GM20000 (cell line): ENCODE measurements around the gene IFNLR1.

Experiments used
- DNase-seq: peaks from one replicate; pipeline ENCODE4 v3.0.0; 2012; ENCODE audit warnings: low spot score
- TF ChIP-seq, protein P1 (sequence below): IDR thresholded peaks from 2 replicates; pipeline ENCODE4 v1.5.1; 2012; ENCODE audit warnings: mild to moderate bottlenecking, control low read depth; ENCODE audit errors: extremely low read depth, missing control alignments

The IFNLR1 gene

DNA sequence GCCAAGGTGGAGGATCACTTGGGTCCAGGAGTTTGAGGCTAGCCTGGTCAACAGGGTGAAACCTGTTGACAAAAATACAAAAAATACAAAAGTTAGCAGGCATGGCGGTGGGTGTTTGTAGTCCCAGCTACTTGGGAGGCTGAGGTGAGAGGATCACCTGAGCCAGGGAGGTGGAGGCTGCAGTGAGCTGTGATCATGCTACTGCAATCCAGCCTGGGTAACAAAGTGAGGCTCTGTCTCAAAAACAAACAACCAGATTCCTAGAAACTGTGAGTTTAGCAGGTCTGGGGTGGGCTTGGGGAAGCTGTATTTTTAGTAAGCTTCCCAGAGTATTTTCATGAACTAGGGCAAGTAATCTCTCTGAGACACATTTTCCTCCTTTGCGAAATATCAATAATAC is 70.0 kb downstream of the IFNLR1 start:
- no peak for DNase-seq
- TF ChIP-seq, protein P1, sequence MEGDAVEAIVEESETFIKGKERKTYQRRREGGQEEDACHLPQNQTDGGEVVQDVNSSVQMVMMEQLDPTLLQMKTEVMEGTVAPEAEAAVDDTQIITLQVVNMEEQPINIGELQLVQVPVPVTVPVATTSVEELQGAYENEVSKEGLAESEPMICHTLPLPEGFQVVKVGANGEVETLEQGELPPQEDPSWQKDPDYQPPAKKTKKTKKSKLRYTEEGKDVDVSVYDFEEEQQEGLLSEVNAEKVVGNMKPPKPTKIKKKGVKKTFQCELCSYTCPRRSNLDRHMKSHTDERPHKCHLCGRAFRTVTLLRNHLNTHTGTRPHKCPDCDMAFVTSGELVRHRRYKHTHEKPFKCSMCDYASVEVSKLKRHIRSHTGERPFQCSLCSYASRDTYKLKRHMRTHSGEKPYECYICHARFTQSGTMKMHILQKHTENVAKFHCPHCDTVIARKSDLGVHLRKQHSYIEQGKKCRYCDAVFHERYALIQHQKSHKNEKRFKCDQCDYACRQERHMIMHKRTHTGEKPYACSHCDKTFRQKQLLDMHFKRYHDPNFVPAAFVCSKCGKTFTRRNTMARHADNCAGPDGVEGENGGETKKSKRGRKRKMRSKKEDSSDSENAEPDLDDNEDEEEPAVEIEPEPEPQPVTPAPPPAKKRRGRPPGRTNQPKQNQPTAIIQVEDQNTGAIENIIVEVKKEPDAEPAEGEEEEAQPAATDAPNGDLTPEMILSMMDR = no peak

DNA sequence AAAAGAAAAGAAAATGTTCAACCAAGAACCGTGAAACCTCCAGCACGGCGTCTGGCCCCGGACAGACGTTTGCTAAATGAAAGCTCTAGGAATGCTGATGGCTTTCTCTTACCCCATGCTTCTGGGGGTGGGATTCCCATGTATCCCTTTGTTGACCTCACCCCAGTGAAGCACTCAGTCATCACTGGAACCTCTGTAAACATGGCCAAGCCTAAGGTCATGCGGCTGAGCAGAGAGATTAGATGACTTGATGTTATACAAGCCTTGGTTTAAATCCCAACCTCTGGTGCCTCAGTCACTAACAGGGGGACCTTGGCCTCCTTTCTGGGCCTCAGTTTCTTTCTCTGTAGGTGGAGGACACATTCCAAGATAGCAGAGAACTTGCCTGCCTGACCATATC is 72.3 kb downstream of the IFNLR1 start:
- TF ChIP-seq, protein P1 = no peak
- DNase-seq = no peak

DNA sequence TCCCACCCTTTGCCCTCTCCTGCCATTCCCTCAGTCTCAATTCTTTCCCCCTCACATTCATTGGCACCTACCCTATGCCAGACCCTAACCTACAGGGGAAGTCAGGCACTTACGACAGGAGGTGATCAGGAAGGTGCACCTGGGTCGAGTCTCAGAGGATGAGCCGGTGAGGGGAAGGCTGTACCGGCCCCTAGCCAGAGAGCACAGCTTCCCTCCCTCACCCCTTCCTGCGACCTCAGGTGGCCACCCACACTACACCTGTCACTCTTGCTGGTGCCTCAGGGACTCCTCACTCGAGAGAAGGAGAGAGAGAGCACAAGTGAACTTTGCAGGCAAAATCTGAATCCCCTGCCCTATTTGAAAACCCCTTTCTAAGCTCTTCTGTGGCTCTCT is 73.5 kb downstream of the IFNLR1 start:
- DNase-seq = no peak
- TF ChIP-seq, protein P1 = no peak

DNA sequence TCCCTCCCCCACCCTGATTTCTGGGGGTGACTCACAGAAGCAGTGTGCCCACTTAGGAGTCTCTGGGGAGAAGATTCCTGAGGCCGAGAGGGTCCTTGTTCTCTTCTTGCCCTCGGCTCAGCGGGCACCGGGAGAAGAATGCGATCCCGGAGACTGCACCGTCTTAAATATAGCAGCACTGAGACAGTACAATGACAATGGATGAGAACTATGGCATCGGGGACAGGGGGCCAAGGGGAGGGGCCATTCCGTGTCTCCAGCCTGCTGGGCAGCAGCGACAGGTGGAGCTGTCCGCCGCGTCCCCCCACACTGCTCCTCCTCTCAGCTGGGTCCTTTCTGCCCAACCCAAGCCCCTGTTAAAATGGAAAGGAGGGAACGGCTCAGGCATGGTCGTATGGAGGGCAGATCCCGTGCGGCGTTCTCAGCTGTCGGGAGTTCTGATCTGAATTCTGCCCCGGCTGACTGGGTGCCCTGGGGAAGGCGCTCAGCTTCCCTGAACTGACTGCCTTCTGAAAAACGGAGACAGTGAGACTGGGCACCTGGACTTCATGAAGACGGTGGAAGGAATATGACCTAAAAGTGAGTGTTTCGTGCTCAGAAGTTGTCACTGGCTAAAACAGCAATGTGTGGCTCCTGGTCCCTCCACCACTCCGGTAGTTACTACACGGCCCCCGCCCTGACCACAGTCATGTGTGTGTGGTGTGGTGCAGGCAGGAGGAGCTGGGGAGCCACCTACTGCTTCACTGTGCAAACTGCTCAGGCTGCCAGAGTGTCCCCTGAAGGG is 74.9 kb downstream of the IFNLR1 start, which contains the start of gene MYOM3:
Gene MYOM3, minus strand, starts transcription at position 140 of the 784 bp plus-strand sequence. CDS start 3,499 bp downstream, outside the sequence.
- TF ChIP-seq, protein P1 = peak; percentile 12
- peak; percentile 75 for DNase-seq

DNA sequence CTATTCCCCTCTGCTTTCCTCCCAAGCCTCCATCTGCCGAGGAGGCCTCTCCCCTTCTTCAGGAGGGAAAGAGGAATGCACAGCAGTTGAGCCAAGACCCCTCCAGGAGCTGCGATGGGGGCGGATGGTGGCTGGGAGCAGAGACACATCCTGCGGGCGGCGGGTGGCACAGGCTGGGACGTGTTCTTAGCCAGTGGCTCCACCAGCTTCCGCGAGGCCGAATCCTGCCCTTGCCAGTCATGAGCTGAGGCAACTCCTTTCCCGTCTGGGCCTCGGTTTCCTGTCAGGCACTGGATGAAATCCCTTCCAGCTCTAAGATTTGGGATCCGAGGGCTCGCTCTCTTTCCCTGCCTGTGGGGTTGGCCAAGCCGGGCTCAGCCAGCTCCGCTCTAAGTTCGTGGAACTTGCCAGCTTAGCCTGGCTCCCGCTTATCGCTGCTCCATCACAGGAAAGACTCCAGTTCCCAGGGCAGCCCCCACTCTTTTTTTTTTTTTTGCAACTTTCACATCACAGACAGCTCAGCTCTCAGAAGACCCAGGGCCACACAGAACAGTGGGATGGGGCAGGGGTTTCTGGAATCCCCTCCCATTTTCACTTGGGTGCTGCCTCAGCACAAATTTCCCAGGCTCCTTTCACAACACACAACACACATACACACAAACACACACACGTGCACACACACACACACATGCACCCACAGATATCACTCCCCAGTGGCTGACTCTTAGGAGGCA is 75.7 kb downstream of the IFNLR1 start:
- no peak for DNase-seq
- TF ChIP-seq, protein P1 = no peak

GRCh38 chr1:24110642-24111261 is 76.3 kb downstream of the IFNLR1 start:
- TF ChIP-seq, protein P1 = no peak
- DNase-seq = no peak
